Keratinocyte (primary cell): ENCODE data around the gene KIF16B. TPM values are rescaled to one million over a fixed set of nuclear protein-coding genes. Genes with fewer than 3 reads are reported as not detected.

ENCODE experiments used
- DNase-seq: peaks from one replicate; pipeline ENCODE4 v3.0.0-alpha.2; 2011; ENCODE audit warnings: low read depth, missing footprints, low spot score
- FAIRE-seq: peaks from 2 replicates; lab custom pipeline; 2011; peaks lifted over from hg19 to GRCh38; lab: Jason Lieb, UNC
- H2AFZ ChIP-seq: 2 replicates; pipeline ENCODE4 v1.6.0; 2012; ENCODE audit warnings: low read length, control low read depth, inconsistent platforms; ENCODE audit not compliant: control insufficient read depth
- H3K27ac ChIP-seq: 2 replicates; pipeline ENCODE4 v1.5.1; 2011; ENCODE audit warnings: low read length; ENCODE audit not compliant: control insufficient read depth, insufficient read depth
- H3K27me3 ChIP-seq: 3 replicates; pipeline ENCODE4 v1.6.0; 2011; ENCODE audit warnings: low read length; ENCODE audit not compliant: control insufficient read depth, insufficient read depth; ENCODE audit errors: extremely low read depth
- H3K36me3 ChIP-seq, 2 experiments: 2 replicates in 1 of 2; 3 replicates in 1 of 2; pipeline ENCODE4 v1.5.1; 2011; ENCODE audit warnings: low read length in 2 of 2, mild to moderate bottlenecking in 1 of 2; ENCODE audit not compliant: control insufficient read depth in 2 of 2, insufficient read depth in 2 of 2; ENCODE audit errors: extremely low read depth in 1 of 2
- H3K4me1 ChIP-seq: 3 replicates; pipeline ENCODE4 v1.5.1; 2011; ENCODE audit warnings: low read length; ENCODE audit not compliant: control insufficient read depth, insufficient read depth; ENCODE audit errors: extremely low read depth
- H3K4me2 ChIP-seq: 3 replicates; pipeline ENCODE4 v1.6.0; 2011; ENCODE audit warnings: low read depth, low read length; ENCODE audit not compliant: control insufficient read depth, insufficient read depth; ENCODE audit errors: extremely low read depth
- H3K4me3 ChIP-seq, 3 experiments: fragments of 200-600 bp in 1 of 3; sonication (generic) in 1 of 3; 2 replicates in 2 of 3; 3 replicates in 1 of 3; pipeline ENCODE4 v1.5.1; 2011 to 2016; ENCODE audit warnings: low read length in 3 of 3, mild to moderate bottlenecking in 3 of 3, control low read depth in 2 of 3, inconsistent platforms in 1 of 3, low read depth in 1 of 3, mixed read lengths in 1 of 3, mixed run types in 1 of 3, moderate library complexity in 1 of 3; ENCODE audit not compliant: control insufficient read depth in 2 of 3, insufficient read depth in 2 of 3; ENCODE audit errors: extremely low read depth in 1 of 3
- H3K79me2 ChIP-seq: 2 replicates; pipeline ENCODE4 v1.6.0; 2012; ENCODE audit warnings: low read length; ENCODE audit not compliant: control insufficient read depth, insufficient read depth
- H3K9ac ChIP-seq: 3 replicates; pipeline ENCODE4 v1.6.0; 2011; ENCODE audit warnings: low read length; ENCODE audit not compliant: control insufficient read depth, insufficient read depth; ENCODE audit errors: extremely low read depth
- H3K9me1 ChIP-seq: 3 replicates; pipeline ENCODE4 v1.6.0; 2011; ENCODE audit warnings: low read length; ENCODE audit not compliant: control insufficient read depth, insufficient read depth; ENCODE audit errors: extremely low read depth
- H3K9me3 ChIP-seq: 2 replicates; pipeline ENCODE4 v1.5.1; 2012; ENCODE audit warnings: low read depth, low read length; ENCODE audit not compliant: control insufficient read depth
- H4K20me1 ChIP-seq: 3 replicates; pipeline ENCODE4 v1.6.0; 2011; ENCODE audit warnings: low read length; ENCODE audit not compliant: control insufficient read depth, insufficient read depth; ENCODE audit errors: extremely low read depth
- CTCF ChIP-seq, 3 experiments: IDR thresholded peaks in 1 of 3; conservative IDR thresholded peaks in 1 of 3; optimal IDR thresholded peaks in 1 of 3; 2 replicates in 2 of 3; 3 replicates in 1 of 3; pipeline versions ENCODE3 to v1.5.1; 2011; ENCODE audit warnings: low read length in 3 of 3, mild to moderate bottlenecking in 3 of 3, moderate library complexity in 2 of 3, control low read depth in 1 of 3, inconsistent platforms in 1 of 3; ENCODE audit not compliant: insufficient read depth in 2 of 3; ENCODE audit errors: extremely low read depth in 1 of 3
- EZH2 ChIP-seq: IDR thresholded peaks from one replicate; pipeline ENCODE4 v1.6.1; 2012; ENCODE audit warnings: inconsistent platforms, mild to moderate bottlenecking, low read length, moderate library complexity
- dilution Hi-C: fragments of 300-500 bp; cut with MboI; formaldehyde crosslinking; loops from one replicate; pipeline ENCODE4 v1.7.0; 2020; ENCODE audit warnings: low sequenced_read_pairs; ENCODE audit not compliant: extremely low pct_ligation_motif_present
- polyA plus RNA-seq, 5 experiments: library from polyadenylated mRNA; depleted of rRNA in 3 of 5; stranded (reverse) in 3 of 5; stranded (forward) in 1 of 5; unstranded in 1 of 5; fragments of >200 nt; gene quantifications; 1 replicate in 1 of 5; 2 replicates in 3 of 5; 3 replicates in 1 of 5; pipeline versions ENCODE4 v1.2.1 to v1.2.3, GENCODE V29; 2011 to 2012; ENCODE audit warnings: missing spikeins in 2 of 5, low read depth in 1 of 5, low replicate concordance in 1 of 5

KIF16B gene
- polyA plus RNA-seq, 1 donor (not counting 4 experiments of a cell fraction or from before 2014, with no cell fraction given) = 16.1 TPM

- H3K27ac ChIP-seq = no peak overlapping the region
- H3K27me3 ChIP-seq = no peaks in the 10 kb centered on the region
- dilution Hi-C loops = no loop called here
- no peaks in the 10 kb centered on the region for H4K20me1 ChIP-seq
- H3K4me3 ChIP-seq = no peak overlapping the region
- FAIRE-seq (no peak), DNase-seq (no peak)
- no peaks in the 10 kb centered on the region for H3K9me3 ChIP-seq
- H3K79me2 ChIP-seq = no peaks in the 10 kb centered on the region
- no peak overlapping the region for H2AFZ ChIP-seq
- H3K9ac ChIP-seq = no peak overlapping the region
- H3K4me2 ChIP-seq = no peak overlapping the region
- H3K36me3 ChIP-seq = peaks cover 5 to 11% of the 10 kb centered on the region in 2 experiments
- TF ChIP-seq CTCF (optimal IDR thresholded peaks at IDR 0.05 in 1 of 3, IDR thresholded peaks at IDR 0.05 in 1 of 3, conservative IDR thresholded peaks at IDR 0.05 in 1 of 3; ENCODE audit: extremely low read depth in 1 of 3, insufficient read depth in 2 of 3, low read length in 3 of 3) (no peak), EZH2 (no peak)
- H3K9me1 ChIP-seq = no peaks in the 10 kb centered on the region
- no peaks in the 10 kb centered on the region for H3K4me1 ChIP-seq
These were observed 179.4 kb downstream of the KIF16B start for GRCh38 chr20:16393836-16394235.

GRCh38 chr20:16393297-16393696 lies 180.0 kb downstream of the KIF16B start:
- Histone ChIP-seq H3K9ac (no peak overlapping the region), H3K9me1 (no peaks in the 10 kb centered on the region), H3K4me1 (no peaks in the 10 kb centered on the region), H3K79me2 (no peaks in the 10 kb centered on the region), H3K4me2 (no peak overlapping the region), H3K4me3 (no peak overlapping the region), H3K9me3 (no peaks in the 10 kb centered on the region), H3K36me3 (peaks cover 5 to 12% of the 10 kb centered on the region in 2 experiments), H4K20me1 (no peaks in the 10 kb centered on the region), H3K27me3 (no peaks in the 10 kb centered on the region), H2AFZ (no peak overlapping the region), H3K27ac (no peak overlapping the region)
- no peak for TF ChIP-seq CTCF (optimal IDR thresholded peaks at IDR 0.05 in 1 of 3, IDR thresholded peaks at IDR 0.05 in 1 of 3, conservative IDR thresholded peaks at IDR 0.05 in 1 of 3; ENCODE audit: extremely low read depth in 1 of 3, insufficient read depth in 2 of 3, low read length in 3 of 3)
- TF ChIP-seq EZH2 = no peak
- dilution Hi-C loops = no loop called here
- no peak for FAIRE-seq
- DNase-seq = no peak
